ENCODE measurements around the gene DNASE1L2. TPM values are rescaled to one million over a fixed set of nuclear protein-coding genes. Genes with fewer than 3 reads are reported as not detected.
A peak's percentile ranks its signal among the peaks of the same experiment; 100 is the strongest.

Gene DNASE1L2
- total RNA-seq, 1 experiment from 2014 or later = 1.5 TPM

- DNase-seq (ENCODE audit: unreplicated experiment) = peak; percentile 98
- Mint-ChIP-seq H3K36me3 (ENCODE audit: insufficient read depth, unreplicated experiment) (peaks cover 5% of the 10 kb centered on the region), H3K27ac (ENCODE audit: low read depth, unreplicated experiment) (peak within 1 kb of the TSS; percentile 85), H3K9me3 (ENCODE audit: unreplicated experiment) (no peaks in the 10 kb centered on the region), H3K27me3 (ENCODE audit: insufficient read depth, unreplicated experiment) (no peaks in the 10 kb centered on the region), H3K4me3 (ENCODE audit: unreplicated experiment) (peak within 1 kb of the TSS; percentile 78), H3K4me1 (ENCODE audit: insufficient read depth, unreplicated experiment) (peaks cover 4% of the 10 kb centered on the region)
- TF ChIP-seq CTCF (IDR thresholded peaks at IDR 0.05; ENCODE audit: unreplicated experiment) = no peak
- BruUV-seq (replicated peaks) = no TSS peak
- intact Hi-C loops (cut with micrococcal nuclease) = loop anchor here (1.0 to 2.0 kb wide), 2 partner anchors 8 to 63 kb away; no protein-coding TSS in a partner anchor
- ChIA-PET CTCF (no interaction called here), POLR2A (interaction anchor here (0.8 to 4.5 kb wide), 9 partner anchors 9 to 76 kb away, joined by 3 to 21 read pairs (median 4); partner anchors contain the start of genes ECI1, PGP and TRAF7)
These were observed 12.9 kb upstream of the DNASE1L2 start, which contains the start of gene E4F1 for GRCh38 chr16:2223221-2223941. Gene E4F1 (plus strand): TSS chr16:2223591. CDS start chr16:2223614, 23 bp downstream.

GRCh38 chr16:2223942-2224486 lies 12.2 kb upstream of the DNASE1L2 start:
- H3K36me3 Mint-ChIP-seq (ENCODE audit: insufficient read depth, unreplicated experiment) = peaks cover 10% of the 10 kb centered on the region
- CTCF ChIA-PET = no interaction called here
- TF ChIP-seq CTCF (IDR thresholded peaks at IDR 0.05; ENCODE audit: unreplicated experiment) = peak; percentile 19
- intact Hi-C loops (cut with micrococcal nuclease) = loop anchor here (1.0 to 2.0 kb wide), 3 partner anchors 9 to 63 kb away; partner anchors contain the start of gene ECI1
- H3K9me3 Mint-ChIP-seq (ENCODE audit: unreplicated experiment) = no peaks in the 10 kb centered on the region
- POLR2A ChIA-PET = interaction anchor here (1.1 to 4.5 kb wide), 3 partner anchors 27 to 68 kb away, joined by 4 to 21 read pairs (median 10); partner anchors contain the start of genes ECI1 and TRAF7
- H3K4me1 Mint-ChIP-seq (ENCODE audit: insufficient read depth, unreplicated experiment) = peaks cover 4% of the 10 kb centered on the region
- TSS peak; percentile 54 for BruUV-seq (replicated peaks)
- peak; percentile 62 for DNase-seq (ENCODE audit: unreplicated experiment)
- H3K27me3 Mint-ChIP-seq (ENCODE audit: insufficient read depth, unreplicated experiment) = no peaks in the 10 kb centered on the region
- peak overlapping the region; percentile 78 for H3K4me3 Mint-ChIP-seq (ENCODE audit: unreplicated experiment)
- peak overlapping the region; percentile 85 for H3K27ac Mint-ChIP-seq (ENCODE audit: low read depth, unreplicated experiment)

GRCh38 chr16:2226245-2226793 lies 9.9 kb upstream of the DNASE1L2 start:
- Mint-ChIP-seq H3K4me1 (ENCODE audit: insufficient read depth, unreplicated experiment) (peaks cover 4% of the 10 kb centered on the region), H3K4me3 (ENCODE audit: unreplicated experiment) (peak overlapping the region; percentile 35), H3K36me3 (ENCODE audit: insufficient read depth, unreplicated experiment) (peaks cover 17% of the 10 kb centered on the region), H3K9me3 (ENCODE audit: unreplicated experiment) (no peaks in the 10 kb centered on the region), H3K27ac (ENCODE audit: low read depth, unreplicated experiment) (peak overlapping the region; percentile 46), H3K27me3 (ENCODE audit: insufficient read depth, unreplicated experiment) (no peaks in the 10 kb centered on the region)
- no TSS peak for BruUV-seq (replicated peaks)
- TF ChIP-seq CTCF (IDR thresholded peaks at IDR 0.05; ENCODE audit: unreplicated experiment) = no peak
- intact Hi-C loops (cut with micrococcal nuclease) = no loop called here
- POLR2A ChIA-PET = interaction anchor here (0.8 to 4.5 kb wide), 8 partner anchors 9 to 456 kb away, joined by 3 to 21 read pairs (median 4); partner anchors contain the start of genes ECI1, KCTD5, PGP and TRAF7
- CTCF ChIA-PET = interaction anchor here (0.6 to 0.9 kb wide), 2 partner anchors 10 to 31 kb away, joined by 3 to 7 read pairs; no protein-coding TSS in a partner anchor
- DNase-seq (ENCODE audit: unreplicated experiment) = no peak

- no TSS peak for BruUV-seq (replicated peaks)
- intact Hi-C loops (cut with micrococcal nuclease) = no loop called here
- H3K27ac Mint-ChIP-seq (ENCODE audit: low read depth, unreplicated experiment) = no peak overlapping the region
- peaks cover 4% of the 10 kb centered on the region for H3K4me1 Mint-ChIP-seq (ENCODE audit: insufficient read depth, unreplicated experiment)
- ChIA-PET POLR2A (interaction anchor here (1.0 to 4.5 kb wide), 7 partner anchors 8 to 456 kb away, joined by 3 to 21 read pairs (median 4); partner anchors contain the start of genes ECI1, KCTD5, PGP and TRAF7), CTCF (interaction anchor here (0.6 kb wide), 1 partner anchor 11 kb away, joined by 3 read pairs; no protein-coding TSS in a partner anchor)
- no peaks in the 10 kb centered on the region for H3K9me3 Mint-ChIP-seq (ENCODE audit: unreplicated experiment)
- H3K36me3 Mint-ChIP-seq (ENCODE audit: insufficient read depth, unreplicated experiment) = peaks cover 21% of the 10 kb centered on the region
- no peak for DNase-seq (ENCODE audit: unreplicated experiment)
- H3K4me3 Mint-ChIP-seq (ENCODE audit: unreplicated experiment) = no peak overlapping the region
- no peak for TF ChIP-seq CTCF (IDR thresholded peaks at IDR 0.05; ENCODE audit: unreplicated experiment)
- H3K27me3 Mint-ChIP-seq (ENCODE audit: insufficient read depth, unreplicated experiment) = no peaks in the 10 kb centered on the region
These were observed 9.3 kb upstream of the DNASE1L2 start for GRCh38 chr16:2226918-2227317.
